Activated CD8-positive, alpha-beta T cell treated with anti-CD3 and anti-CD28 coated beads for 36 hours (primary cell): ENCODE measurements around the gene CDH18. TPM values are rescaled to one million over a fixed set of nuclear protein-coding genes. Genes with fewer than 3 reads are reported as not detected.

Source experiments
- ATAC-seq: fragments of 200-7000 bp; cut with Tn5 transposase; one replicate; pipeline ENCODE4 v1.10.0; 2021; ENCODE audit warnings: mild to moderate bottlenecking, moderate library complexity
- CTCF ChIA-PET: fragments of 350-600 bp; sonication (Branson Sonifier 250); formaldehyde crosslinking; loops from one replicate; lab custom pipeline; 2021; ENCODE audit warnings: antibody characterized with exemption; lab: Charles Lee
- POLR2A ChIA-PET: fragments of 350-600 bp; sonication (Branson Sonifier 250); formaldehyde crosslinking; loops from one replicate; lab custom pipeline; 2021; ENCODE audit warnings: antibody characterized with exemption; lab: Charles Lee
- DNase-seq: peaks from one replicate; pipeline ENCODE4 v3.0.0-alpha.2; 2020
- H3K27ac Mint-ChIP-seq: one replicate; pipeline ENCODE4 v1.8.0; 2021; ENCODE audit warnings: mild to moderate bottlenecking, mixed read lengths
- H3K27me3 Mint-ChIP-seq: one replicate; pipeline ENCODE4 v1.8.0; 2021; ENCODE audit warnings: mixed read lengths
- H3K36me3 Mint-ChIP-seq: one replicate; pipeline ENCODE4 v1.8.0; 2021; ENCODE audit warnings: low read depth, mixed read lengths
- H3K4me1 Mint-ChIP-seq: one replicate; pipeline ENCODE4 v1.8.0; 2021; ENCODE audit warnings: low read depth, mixed read lengths
- H3K4me3 Mint-ChIP-seq: one replicate; pipeline ENCODE4 v1.8.0; 2021; ENCODE audit warnings: mild to moderate bottlenecking, moderate library complexity, mixed read lengths
- H3K9me3 Mint-ChIP-seq: one replicate; pipeline ENCODE4 v1.8.0; 2021; ENCODE audit warnings: mixed read lengths
- CTCF ChIP-seq: fragments of 200-600 bp; IDR thresholded peaks from one replicate; pipeline ENCODE4 v1.8.0; 2022; ENCODE audit warnings: antibody characterized with exemption, mild to moderate bottlenecking
- intact Hi-C: fragments of 100-400 bp; cut with micrococcal nuclease; formaldehyde crosslinking; loops from one replicate; pipeline ENCODE4 v1.10.0; 2022
- total RNA-seq, 2 experiments: library from RNA; stranded (reverse); gene quantifications; one replicate each; pipeline ENCODE4 v1.2.3, GENCODE V29; 2021

The CDH18 gene
- total RNA-seq, 2 experiments from 2014 or later: not detected

GRCh38 chr5:19880458-19880857 lies 107.5 kb downstream of the CDH18 start:
- Mint-ChIP-seq H3K27me3 (no peaks in the 10 kb centered on the region), H3K9me3 (peaks cover 4% of the 10 kb centered on the region), H3K36me3 (no peaks in the 10 kb centered on the region), H3K4me1 (no peaks in the 10 kb centered on the region), H3K27ac (no peak overlapping the region), H3K4me3 (no peak overlapping the region)
- no peak for DNase-seq
- TF ChIP-seq CTCF: no peak
- ATAC-seq: no peak
- ChIA-PET POLR2A (no interaction called here), CTCF (no interaction called here)
- intact Hi-C loops: no loop called here

- DNase-seq: no peak
- no peaks in the 10 kb centered on the region for H3K4me1 Mint-ChIP-seq
- intact Hi-C loops: no loop called here
- CTCF ChIA-PET: no interaction called here
- H3K4me3 Mint-ChIP-seq: no peak overlapping the region
- POLR2A ChIA-PET: no interaction called here
- no peaks in the 10 kb centered on the region for H3K27me3 Mint-ChIP-seq
- ATAC-seq: no peak
- H3K36me3 Mint-ChIP-seq: no peaks in the 10 kb centered on the region
- H3K27ac Mint-ChIP-seq: no peak overlapping the region
- peaks cover 7% of the 10 kb centered on the region for H3K9me3 Mint-ChIP-seq
- no peak for TF ChIP-seq CTCF
Observed at GRCh38 chr5:19874811-19875210, 113.2 kb downstream of the CDH18 start.

- POLR2A ChIA-PET: no interaction called here
Observed at GRCh38 chr5:19866090-19866450, 121.9 kb downstream of the CDH18 start.

GRCh38 chr5:19865336-19866089 lies 122.5 kb downstream of the CDH18 start:
- ATAC-seq (no peak), DNase-seq (no peak)
- no peak for TF ChIP-seq CTCF
- H3K9me3 Mint-ChIP-seq: peaks cover 26% of the 10 kb centered on the region
- H3K4me3 Mint-ChIP-seq: no peak overlapping the region
- POLR2A ChIA-PET: no interaction called here
- no peak overlapping the region for H3K27ac Mint-ChIP-seq
- no peaks in the 10 kb centered on the region for H3K27me3 Mint-ChIP-seq
- H3K4me1 Mint-ChIP-seq: no peaks in the 10 kb centered on the region
- intact Hi-C loops: no loop called here
- H3K36me3 Mint-ChIP-seq: no peaks in the 10 kb centered on the region
- CTCF ChIA-PET: no interaction called here

More at GRCh38 chr5:19866090-19866450, 121.9 kb downstream of the CDH18 start:
- TF ChIP-seq CTCF: no peak
- DNase-seq: no peak
- no peak overlapping the region for H3K27ac Mint-ChIP-seq
- peaks cover 26% of the 10 kb centered on the region for H3K9me3 Mint-ChIP-seq
- H3K4me3 Mint-ChIP-seq: no peak overlapping the region
- H3K27me3 Mint-ChIP-seq: no peaks in the 10 kb centered on the region
- no peaks in the 10 kb centered on the region for H3K36me3 Mint-ChIP-seq
- intact Hi-C loops: no loop called here
- CTCF ChIA-PET: no interaction called here
- ATAC-seq: no peak
- H3K4me1 Mint-ChIP-seq: no peaks in the 10 kb centered on the region

- ChIA-PET CTCF (no interaction called here), POLR2A (no interaction called here)
- no peak for TF ChIP-seq CTCF
- Mint-ChIP-seq H3K9me3 (peaks cover 26% of the 10 kb centered on the region), H3K36me3 (no peaks in the 10 kb centered on the region), H3K27me3 (no peaks in the 10 kb centered on the region), H3K27ac (no peak overlapping the region), H3K4me3 (no peak overlapping the region), H3K4me1 (no peaks in the 10 kb centered on the region)
- DNase-seq (no peak), ATAC-seq (no peak)
- intact Hi-C loops: no loop called here
Observed at GRCh38 chr5:19862711-19863110, 125.3 kb downstream of the CDH18 start.
